ENCODE data around the gene ACTBL2. TPM values are rescaled to one million over a fixed set of nuclear protein-coding genes. Genes with fewer than 3 reads are reported as not detected.

The ACTBL2 gene
- polyA plus RNA-seq, 1 of the 3 experiments (the other 2 are of a cell fraction) = 0.99 TPM

GRCh38 chr5:57448751-57449150, 33.9 kb downstream of the ACTBL2 start (continued):
- TF ChIP-seq GATA2 (CRISPR knock-in tag; IDR thresholded peaks at IDR 0.05) = no peak

GRCh38 chr5:57448287-57448686, 34.3 kb downstream of the ACTBL2 start:
- Histone ChIP-seq H4K20me1 (ENCODE audit: insufficient read depth) (no peaks in the 10 kb centered on the region), H3K9me3 (no peaks in the 10 kb centered on the region), H3K27me3 (ENCODE audit: insufficient read depth) (no peaks in the 10 kb centered on the region), H3K9ac (no peak overlapping the region), H3K27ac (ENCODE audit: low read depth in 2 of 2, low read length in 1 of 2) (no peak overlapping the region), H3F3A (replicated peaks; ENCODE audit: insufficient read depth) (no peaks in the 10 kb centered on the region), H3K4me1 (ENCODE audit: control insufficient read depth in 1 of 2, insufficient read depth in 2 of 2, low read depth in 1 of 2, low read length in 1 of 2) (peaks cover 9 to 28% of the 10 kb centered on the region in 2 experiments; a peak in 3 of 4 replicates), H3K36me3 (replicated peaks in 1 of 2; ENCODE audit: control insufficient read depth in 1 of 2, insufficient read depth in 2 of 2, low read length in 1 of 2) (no peaks in the 10 kb centered on the region), H2AFZ (ENCODE audit: low read depth) (no peak overlapping the region), H3K79me2 (ENCODE audit: insufficient read depth) (no peaks in the 10 kb centered on the region), H3K4me3 (ENCODE audit: low read depth in 2 of 2, low read length in 1 of 2) (no peak overlapping the region), H3K9me2 (no peaks in the 10 kb centered on the region), H3K4me2 (no peak overlapping the region)
- POLR2A ChIA-PET = no interaction called here
- TF ChIP-seq TAF1 (IDR thresholded peaks at IDR 0.05; ENCODE audit: borderline replicate concordance, low read depth, low read length) (no peak), TEAD4 (IDR thresholded peaks at IDR 0.05; ENCODE audit: borderline replicate concordance, insufficient read depth) (no peak), FOSL2 (IDR thresholded peaks at IDR 0.05; ENCODE audit: borderline replicate concordance, low read depth) (no peak), NFIC (IDR thresholded peaks at IDR 0.05; ENCODE audit: borderline replicate concordance) (no peak), MEF2A (IDR thresholded peaks at IDR 0.05; ENCODE audit: borderline replicate concordance, low read depth) (no peak), IRF3 (IDR thresholded peaks at IDR 0.05; ENCODE audit: low read depth, low read length) (no peak), PBX3 (IDR thresholded peaks at IDR 0.05) (no peak), SIN3A (IDR thresholded peaks at IDR 0.05; ENCODE audit: borderline replicate concordance, low read depth, low read length) (no peak), GABPA (IDR thresholded peaks at IDR 0.05; ENCODE audit: low read depth) (no peak), FOXJ3 (CRISPR knock-in tag; IDR thresholded peaks at IDR 0.05) (no peak), RFX5 (IDR thresholded peaks at IDR 0.05; ENCODE audit: low read length) (no peak), FOXM1 (IDR thresholded peaks at IDR 0.05; ENCODE audit: low read depth) (no peak), EP300 (IDR thresholded peaks at IDR 0.05; ENCODE audit: borderline replicate concordance in 1 of 2, low read depth in 1 of 2, low read length in 1 of 2) (no peak), GATA2 (CRISPR knock-in tag; IDR thresholded peaks at IDR 0.05) (no peak), USF1 (IDR thresholded peaks at IDR 0.05; ENCODE audit: borderline replicate concordance, low read depth) (no peak)
- no peak for DNase-seq
- CTCF ChIA-PET = no interaction called here
- WGBS (ENCODE audit: low lambda C conversion rate) = 69% methylated on average over 4 of the region's 4 CpGs
